Stimulated activated memory B cell treated with anti-CD40 and anti-IgM and Interleukin-4, amounts not matched to agents 10 μg/mL and 1 μg/mL and 100 μg/mL, for 72 hours (primary cell): ENCODE results near the gene CCL19.

ENCODE experiments used
- ATAC-seq: fragments of 150-1000 bp; cut with Tn5 transposase; 2 replicates; pipeline ENCODE4 v1.10.0; 2021
- H3K27ac Mint-ChIP-seq: one replicate; pipeline ENCODE4 v1.8.0; 2022; ENCODE audit warnings: mild to moderate bottlenecking, mixed read lengths
- H3K27me3 Mint-ChIP-seq: one replicate; pipeline ENCODE4 v1.8.0; 2022; ENCODE audit warnings: mixed read lengths
- H3K36me3 Mint-ChIP-seq: one replicate; pipeline ENCODE4 v1.8.0; 2022; ENCODE audit warnings: mixed read lengths
- H3K4me1 Mint-ChIP-seq: one replicate; pipeline ENCODE4 v1.8.0; 2022; ENCODE audit warnings: mixed read lengths
- H3K4me3 Mint-ChIP-seq: one replicate; pipeline ENCODE4 v1.8.0; 2022; ENCODE audit warnings: mild to moderate bottlenecking, moderate library complexity, mixed read lengths
- H3K9me3 Mint-ChIP-seq: one replicate; pipeline ENCODE4 v1.8.0; 2022; ENCODE audit warnings: mixed read lengths

The CCL19 gene

DNA sequence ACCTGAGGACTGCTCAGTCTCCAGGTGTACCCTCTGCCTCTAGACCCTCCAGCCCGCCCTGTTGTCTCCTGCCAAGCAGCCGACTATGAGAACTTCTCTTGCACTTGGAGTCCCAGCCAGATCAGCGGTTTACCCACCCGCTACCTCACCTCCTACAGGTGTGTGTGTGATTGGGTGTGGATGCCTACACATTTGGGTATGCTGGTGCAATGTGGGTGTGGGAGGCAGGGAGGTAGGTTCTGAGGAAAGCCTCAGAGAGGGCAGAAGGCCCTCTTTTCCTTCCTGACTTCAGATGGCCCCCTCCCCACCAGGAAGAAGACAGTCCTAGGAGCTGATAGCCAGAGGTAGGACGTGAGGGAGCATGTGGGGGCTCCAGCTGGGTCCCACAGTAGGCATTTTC lies 34.1 kb downstream of the CCL19 start:
- no peak overlapping the region for H3K4me3 Mint-ChIP-seq
- peaks cover 13% of the 10 kb centered on the region for H3K4me1 Mint-ChIP-seq
- H3K27me3 Mint-ChIP-seq, result no peaks in the 10 kb centered on the region
- H3K27ac Mint-ChIP-seq, result no peak overlapping the region
- no peaks in the 10 kb centered on the region for H3K9me3 Mint-ChIP-seq
- H3K36me3 Mint-ChIP-seq, result peaks cover 17% of the 10 kb centered on the region
- no peak for ATAC-seq

DNA sequence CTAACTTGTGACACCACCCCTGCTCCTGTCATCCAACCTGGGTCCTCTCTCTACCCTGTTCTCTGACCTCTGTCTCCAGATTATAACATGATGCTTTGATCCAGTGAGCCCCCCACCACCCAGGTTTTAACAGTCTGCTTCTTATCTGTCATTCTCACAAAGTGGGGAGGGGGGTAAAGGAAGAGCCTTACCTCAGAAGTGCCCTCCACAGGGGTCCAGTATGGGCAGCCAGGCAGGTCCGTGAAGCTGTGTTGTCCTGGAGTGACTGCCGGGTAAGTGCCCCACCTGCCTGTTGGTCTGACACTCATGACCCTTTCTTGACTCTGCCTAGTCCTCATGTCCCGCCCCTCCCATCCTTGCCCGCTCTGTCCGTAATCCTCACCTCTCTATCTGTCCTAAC lies 35.7 kb downstream of the CCL19 start:
- Mint-ChIP-seq H3K27me3 (no peaks in the 10 kb centered on the region), H3K9me3 (no peaks in the 10 kb centered on the region), H3K4me3 (no peak overlapping the region), H3K4me1 (peaks cover 23% of the 10 kb centered on the region), H3K27ac (no peak overlapping the region), H3K36me3 (peaks cover 4% of the 10 kb centered on the region)
- no peak for ATAC-seq

GRCh38 chr9:34654323-34655051 lies 36.6 kb downstream of the CCL19 start:
- H3K4me3 Mint-ChIP-seq, result no peak overlapping the region
- ATAC-seq, result no peak

GRCh38 chr9:34653151-34654072 lies 37.7 kb downstream of the CCL19 start:
- no peak for ATAC-seq
- Mint-ChIP-seq H3K36me3 (peaks cover 13% of the 10 kb centered on the region), H3K27ac (no peak overlapping the region), H3K9me3 (no peaks in the 10 kb centered on the region), H3K4me1 (peaks cover 29% of the 10 kb centered on the region), H3K27me3 (no peaks in the 10 kb centered on the region), H3K4me3 (no peak overlapping the region)

More at GRCh38 chr9:34654323-34655051, 36.6 kb downstream of the CCL19 start:
- Mint-ChIP-seq H3K36me3 (peaks cover 4% of the 10 kb centered on the region), H3K27me3 (no peaks in the 10 kb centered on the region), H3K9me3 (no peaks in the 10 kb centered on the region), H3K4me1 (peaks cover 23% of the 10 kb centered on the region), H3K27ac (no peak overlapping the region)

- H3K36me3 Mint-ChIP-seq, result peaks cover 15% of the 10 kb centered on the region
- no peak for ATAC-seq
- peaks cover 37% of the 10 kb centered on the region for H3K4me1 Mint-ChIP-seq
- no peaks in the 10 kb centered on the region for H3K27me3 Mint-ChIP-seq
- no peak overlapping the region for H3K4me3 Mint-ChIP-seq
- H3K9me3 Mint-ChIP-seq, result no peaks in the 10 kb centered on the region
- H3K27ac Mint-ChIP-seq, result no peak overlapping the region
These were observed 38.5 kb downstream of the CCL19 start for GRCh38 chr9:34652602-34653000.

DNA sequence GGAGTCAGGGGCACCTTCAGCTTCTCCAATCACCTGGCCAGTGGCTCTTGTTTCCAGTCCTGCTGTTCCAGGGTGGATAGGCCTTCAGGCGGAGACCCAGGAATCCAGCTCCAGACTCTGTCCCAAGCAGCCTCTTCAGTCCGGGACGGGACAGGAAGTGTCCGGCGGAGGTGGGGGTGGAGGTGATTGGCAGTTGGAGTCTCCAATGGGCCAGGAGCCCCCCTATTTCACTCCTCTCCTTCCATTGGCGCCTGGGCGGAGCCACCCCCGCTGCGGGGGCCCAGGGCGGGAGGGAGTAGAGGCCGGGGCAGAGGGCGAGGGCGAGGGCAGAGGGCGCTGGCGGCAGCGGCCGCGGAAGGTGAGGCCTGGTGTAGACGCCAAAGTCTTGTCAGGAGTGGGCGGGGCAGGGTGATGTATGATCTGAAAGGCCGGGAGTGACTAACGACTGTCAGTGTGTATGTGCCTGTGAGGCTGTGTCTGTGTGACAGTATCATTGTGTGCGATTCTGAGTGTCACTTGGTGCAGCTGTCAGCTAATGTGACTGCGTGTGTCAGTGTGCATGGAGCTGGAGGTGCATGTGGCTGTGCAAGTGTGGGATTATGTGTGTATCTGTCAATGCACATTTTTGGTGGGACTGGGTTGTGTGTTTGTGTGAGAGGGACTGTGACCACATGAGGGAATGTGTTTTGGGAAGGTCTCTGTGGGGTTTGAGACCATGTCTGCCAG lies 39.0 kb downstream of the CCL19 start, which contains the start of gene IL11RA:
TSS of gene IL11RA (plus strand) at position 310 of the 726 bp plus-strand sequence. CDS start 3,033 bp downstream, outside the sequence.
- peaks cover 15% of the 10 kb centered on the region for H3K36me3 Mint-ChIP-seq
- H3K4me1 Mint-ChIP-seq, result peaks cover 42% of the 10 kb centered on the region
- no peak within 1 kb of the TSS for H3K27ac Mint-ChIP-seq
- H3K27me3 Mint-ChIP-seq, result no peaks in the 10 kb centered on the region
- H3K9me3 Mint-ChIP-seq, result no peaks in the 10 kb centered on the region
- peak; percentile 40 for ATAC-seq
- no peak within 1 kb of the TSS for H3K4me3 Mint-ChIP-seq

- Mint-ChIP-seq H3K9me3 (no peaks in the 10 kb centered on the region), H3K27ac (no peak overlapping the region), H3K4me1 (peaks cover 44% of the 10 kb centered on the region), H3K4me3 (no peak overlapping the region), H3K27me3 (no peaks in the 10 kb centered on the region), H3K36me3 (peaks cover 15% of the 10 kb centered on the region)
- ATAC-seq, result no peak
These were observed 39.8 kb downstream of the CCL19 start for GRCh38 chr9:34651321-34651720.

DNA sequence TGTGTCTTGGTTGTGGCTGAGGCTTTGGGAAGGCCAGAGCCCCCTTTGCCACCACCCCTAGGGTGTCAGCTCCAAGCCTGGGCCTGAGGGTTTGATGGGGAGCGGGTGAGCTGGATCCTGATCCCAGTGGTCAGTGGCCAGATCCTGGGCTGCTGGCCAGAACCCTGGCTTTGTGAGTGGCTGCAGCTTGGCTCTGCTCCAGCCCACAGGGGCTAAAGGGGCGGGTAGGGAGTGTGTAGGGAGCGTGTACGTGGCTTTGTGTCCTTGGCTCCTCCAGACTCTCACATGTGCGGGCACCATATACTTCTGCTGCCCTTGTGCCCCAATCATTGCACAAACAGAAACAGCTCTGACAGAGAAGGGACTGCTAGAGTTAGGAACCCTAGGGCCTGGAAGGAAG lies 40.3 kb downstream of the CCL19 start:
- Mint-ChIP-seq H3K27ac (no peak overlapping the region), H3K27me3 (no peaks in the 10 kb centered on the region), H3K9me3 (no peaks in the 10 kb centered on the region), H3K4me1 (peaks cover 48% of the 10 kb centered on the region), H3K36me3 (peaks cover 15% of the 10 kb centered on the region), H3K4me3 (no peak overlapping the region)
- ATAC-seq, result no peak

DNA sequence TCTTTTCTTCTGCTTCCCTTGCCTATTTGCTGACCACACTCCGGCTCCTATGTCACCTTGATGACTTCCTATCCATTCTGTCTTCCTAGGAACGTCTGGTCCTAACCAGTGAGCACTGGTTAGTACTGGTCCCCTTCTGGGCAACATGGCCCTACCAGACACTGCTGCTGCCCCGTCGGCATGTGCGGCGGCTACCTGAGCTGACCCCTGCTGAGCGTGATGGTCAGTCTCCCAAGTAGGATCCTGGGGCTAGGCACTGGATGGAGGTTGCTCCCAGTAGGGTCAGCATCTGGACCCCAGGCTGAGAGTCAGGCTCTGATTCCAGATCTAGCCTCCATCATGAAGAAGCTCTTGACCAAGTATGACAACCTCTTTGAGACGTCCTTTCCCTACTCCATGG lies 42.4 kb downstream of the CCL19 start:
- H3K27me3 Mint-ChIP-seq, result no peaks in the 10 kb centered on the region
- ATAC-seq, result no peak
- H3K9me3 Mint-ChIP-seq, result no peaks in the 10 kb centered on the region
- H3K4me3 Mint-ChIP-seq, result no peak overlapping the region
- peaks cover 15% of the 10 kb centered on the region for H3K36me3 Mint-ChIP-seq
- H3K4me1 Mint-ChIP-seq, result peaks cover 49% of the 10 kb centered on the region
- H3K27ac Mint-ChIP-seq, result no peak overlapping the region

GRCh38 chr9:34647651-34648050 lies 43.4 kb downstream of the CCL19 start:
- Mint-ChIP-seq H3K27me3 (no peaks in the 10 kb centered on the region), H3K36me3 (peaks cover 15% of the 10 kb centered on the region), H3K4me1 (peaks cover 42% of the 10 kb centered on the region), H3K9me3 (no peaks in the 10 kb centered on the region), H3K27ac (peak overlapping the region; percentile 88), H3K4me3 (peak overlapping the region; percentile 87)
- ATAC-seq, result no peak

DNA sequence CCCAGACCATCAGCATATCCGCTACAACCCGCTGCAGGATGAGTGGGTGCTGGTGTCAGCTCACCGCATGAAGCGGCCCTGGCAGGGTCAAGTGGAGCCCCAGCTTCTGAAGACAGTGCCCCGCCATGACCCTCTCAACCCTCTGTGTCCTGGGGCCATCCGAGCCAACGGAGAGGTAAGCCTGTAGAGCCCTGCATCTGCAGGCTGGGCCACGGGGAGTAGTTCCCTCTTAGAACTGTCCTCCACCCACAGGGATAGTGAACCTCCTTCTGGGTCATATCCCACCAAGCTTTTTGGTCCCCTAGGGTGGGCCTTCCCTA lies 44.0 kb downstream of the CCL19 start:
- Mint-ChIP-seq H3K27me3 (no peaks in the 10 kb centered on the region), H3K4me3 (peak overlapping the region; percentile 87), H3K36me3 (peaks cover 15% of the 10 kb centered on the region), H3K9me3 (no peaks in the 10 kb centered on the region), H3K27ac (peak overlapping the region; percentile 88), H3K4me1 (peaks cover 36% of the 10 kb centered on the region)
- ATAC-seq, result no peak

GRCh38 chr9:34646211-34647083 lies 44.6 kb downstream of the CCL19 start, which contains the start of gene GALT:
GALT (plus strand) TSS chr9:34646675; CDS start chr9:34646705, 30 bp downstream.
- Mint-ChIP-seq H3K4me1 (peaks cover 30% of the 10 kb centered on the region), H3K9me3 (no peaks in the 10 kb centered on the region), H3K36me3 (peaks cover 15% of the 10 kb centered on the region), H3K27ac (peak within 1 kb of the TSS; percentile 88), H3K4me3 (peak within 1 kb of the TSS; percentile 87), H3K27me3 (no peaks in the 10 kb centered on the region)
- ATAC-seq, result peak; percentile 96

GRCh38 chr9:34644766-34645314 lies 46.2 kb downstream of the CCL19 start:
- peaks cover 26% of the 10 kb centered on the region for H3K4me1 Mint-ChIP-seq
- H3K27me3 Mint-ChIP-seq, result no peaks in the 10 kb centered on the region
- no peak overlapping the region for H3K4me3 Mint-ChIP-seq
- no peak overlapping the region for H3K27ac Mint-ChIP-seq
- ATAC-seq, result no peak
- H3K36me3 Mint-ChIP-seq, result peaks cover 14% of the 10 kb centered on the region
- H3K9me3 Mint-ChIP-seq, result no peaks in the 10 kb centered on the region

GRCh38 chr9:34642679-34643078 lies 48.4 kb downstream of the CCL19 start:
- H3K36me3 Mint-ChIP-seq, result no peaks in the 10 kb centered on the region
- H3K27ac Mint-ChIP-seq, result no peak overlapping the region
- H3K4me1 Mint-ChIP-seq, result peaks cover 24% of the 10 kb centered on the region
- no peak for ATAC-seq
- H3K9me3 Mint-ChIP-seq, result no peaks in the 10 kb centered on the region
- H3K27me3 Mint-ChIP-seq, result no peaks in the 10 kb centered on the region
- no peak overlapping the region for H3K4me3 Mint-ChIP-seq
